Neural cell (in vitro differentiated cells): ENCODE results near the gene MAGI2. TPM values are rescaled to one million over a fixed set of nuclear protein-coding genes. Genes with fewer than 3 reads are reported as not detected.

Experiments
- H2AFZ ChIP-seq: fragments of 200-600, 300-800 bp; sonication (generic), shearing (Covaris generic); 2 replicates; pipeline ENCODE4 v1.6.0; 2014; ENCODE audit warnings: low read depth, mild to moderate bottlenecking, antibody characterized with exemption, low read length, moderate library complexity
- H3F3A ChIP-seq: fragments of 200-600 bp; shearing (Covaris generic); 2 replicates; pipeline ENCODE4 v1.6.1; 2016; ENCODE audit warnings: mild to moderate bottlenecking, moderate library complexity, mixed read lengths, antibody characterized with exemption, low read length; ENCODE audit not compliant: insufficient read depth, poor library complexity, severe bottlenecking
- H3K27ac ChIP-seq: fragments of 200-600, 300-800 bp; sonication (generic), shearing (Covaris generic); 2 replicates; pipeline ENCODE4 v1.5.1; 2014; ENCODE audit warnings: mild to moderate bottlenecking, low read length, moderate library complexity
- H3K27me3 ChIP-seq: fragments of 300-800, 200-600 bp; sonication (generic), shearing (Covaris generic); 2 replicates; pipeline ENCODE4 v1.6.0; 2014; ENCODE audit warnings: mild to moderate bottlenecking, low read depth, low read length, moderate library complexity; ENCODE audit not compliant: insufficient read depth
- H3K36me3 ChIP-seq: fragments of 300-800, 200-600 bp; sonication (generic), shearing (Covaris generic); 2 replicates; pipeline ENCODE4 v1.5.1; 2014; ENCODE audit warnings: mild to moderate bottlenecking, antibody characterized with exemption, low read length, moderate library complexity; ENCODE audit not compliant: insufficient read depth
- H3K4me2 ChIP-seq: fragments of 300-800, 200-600 bp; sonication (generic), shearing (Covaris generic); 2 replicates; pipeline ENCODE4 v1.6.0; 2014; ENCODE audit warnings: mild to moderate bottlenecking, low read length
- H3K4me3 ChIP-seq: fragments of 300-800, 200-600 bp; sonication (generic), shearing (Covaris generic); 2 replicates; pipeline ENCODE4 v1.5.1; 2014; ENCODE audit warnings: mild to moderate bottlenecking, low read length, moderate library complexity
- H3K79me2 ChIP-seq: fragments of 200-600 bp; shearing (Covaris generic); replicated peaks from 2 replicates; pipeline ENCODE4 v1.6.0; 2014; ENCODE audit warnings: mild to moderate bottlenecking, low read length, moderate library complexity; ENCODE audit not compliant: insufficient read depth
- H3K9ac ChIP-seq: fragments of 300-800, 200-600 bp; sonication (generic), shearing (Covaris generic); 2 replicates; pipeline ENCODE4 v1.6.1; 2016; ENCODE audit warnings: mild to moderate bottlenecking, low read length, mixed read lengths
- H3K9me2 ChIP-seq: fragments of 200-600 bp; shearing (Covaris generic); 2 replicates; pipeline ENCODE4 v1.6.1; 2016; ENCODE audit warnings: mild to moderate bottlenecking, low read length, mixed read lengths; ENCODE audit not compliant: insufficient read depth
- H3K9me3 ChIP-seq: fragments of 200-600, 300-800 bp; sonication (generic), shearing (Covaris generic); 2 replicates; pipeline ENCODE4 v1.6.1; 2016; ENCODE audit warnings: mild to moderate bottlenecking, mixed run types, low read length, moderate library complexity, mixed read lengths
- H4K20me1 ChIP-seq: fragments of 200-600 bp; shearing (Covaris generic); 2 replicates; pipeline ENCODE4 v1.6.1; 2016; ENCODE audit warnings: mild to moderate bottlenecking, mixed run types; ENCODE audit not compliant: insufficient read depth
- EP300 ChIP-seq: fragments of 450-650 bp; conservative IDR thresholded peaks from 2 replicates; pipeline ENCODE4 v1.6.1; 2014; ENCODE audit warnings: antibody characterized with exemption, mild to moderate bottlenecking, moderate library complexity; ENCODE audit not compliant: poor library complexity, severe bottlenecking
- EZH2 ChIP-seq: fragments of 200-600, 300-800 bp; shearing (Covaris generic), sonication (generic); IDR thresholded peaks from 2 replicates; pipeline ENCODE4 v1.6.1; 2014; ENCODE audit warnings: antibody characterized with exemption, low read length, borderline replicate concordance, mild to moderate bottlenecking; ENCODE audit not compliant: insufficient read depth, poor library complexity, severe bottlenecking
- MXI1 ChIP-seq: fragments of 450-650 bp; conservative IDR thresholded peaks from 2 replicates; pipeline ENCODE4 v1.6.1; 2014; ENCODE audit warnings: antibody characterized with exemption, mild to moderate bottlenecking; ENCODE audit not compliant: poor library complexity, severe bottlenecking
- POLR2AphosphoS5 ChIP-seq: IDR thresholded peaks from 2 replicates; pipeline ENCODE4 v1.6.1; 2012
- RAD21 ChIP-seq: fragments of 450-650 bp; conservative IDR thresholded peaks from 2 replicates; pipeline ENCODE4 v1.6.1; 2014; ENCODE audit warnings: antibody characterized with exemption, mild to moderate bottlenecking, moderate library complexity
- SMC3 ChIP-seq: fragments of 450-650 bp; conservative IDR thresholded peaks from 2 replicates; pipeline ENCODE4 v1.6.1; 2014; ENCODE audit warnings: antibody characterized with exemption, mild to moderate bottlenecking, moderate library complexity; ENCODE audit not compliant: poor library complexity
- TAF1 ChIP-seq: IDR thresholded peaks from 2 replicates; pipeline ENCODE4 v1.6.1; 2012; ENCODE audit warnings: low read depth
- polyA plus RNA-seq: library from polyadenylated mRNA; depleted of rRNA; stranded (reverse); fragments of >200 nt; gene quantifications from 2 replicates; pipeline ENCODE4 v1.2.3, GENCODE V29; 2014
- TF ChIP-seq, protein P1 (sequence below): fragments of 450-650 bp; IDR thresholded peaks from 2 replicates; pipeline ENCODE4 v1.5.1; 2014; ENCODE audit warnings: antibody characterized with exemption, mild to moderate bottlenecking, moderate library complexity; ENCODE audit not compliant: poor library complexity, severe bottlenecking
- TF ChIP-seq, protein P2 (sequence below): IDR thresholded peaks from 2 replicates; pipeline ENCODE4 v1.6.1; 2012; ENCODE audit warnings: borderline replicate concordance

The MAGI2 gene
- polyA plus RNA-seq, 1 donor from 2014 or later, result 19.3 TPM

DNA sequence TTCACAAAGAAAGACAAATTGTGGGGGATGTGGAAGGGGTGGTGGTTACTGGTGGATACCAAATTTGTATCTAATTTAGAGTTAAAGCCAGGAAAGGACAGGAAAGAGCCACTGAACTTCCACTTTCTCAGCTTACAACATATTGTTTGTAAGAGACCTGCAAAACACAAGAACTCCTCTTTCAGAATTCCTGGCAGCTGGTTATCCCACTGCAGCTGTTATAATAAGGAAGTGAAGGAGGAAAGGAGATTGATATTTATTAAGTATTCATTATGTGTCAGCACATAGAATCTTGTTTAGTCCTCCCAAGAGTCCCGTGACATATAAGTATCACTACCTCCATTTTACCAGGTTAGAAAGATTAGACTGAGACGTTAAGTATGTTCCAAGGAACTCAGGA, 1173.2 kb downstream of the MAGI2 start:
- Histone ChIP-seq H3K27me3 (no peaks in the 10 kb centered on the region), H3F3A (no peaks in the 10 kb centered on the region), H3K36me3 (no peaks in the 10 kb centered on the region), H3K9me2 (no peaks in the 10 kb centered on the region), H3K27ac (no peak overlapping the region), H3K9me3 (no peaks in the 10 kb centered on the region), H2AFZ (no peak overlapping the region), H3K9ac (no peak overlapping the region), H3K4me3 (no peak overlapping the region), H4K20me1 (no peaks in the 10 kb centered on the region), H3K4me2 (no peak overlapping the region), H3K79me2 (no peaks in the 10 kb centered on the region)
- TF ChIP-seq EZH2 (no peak), POLR2AphosphoS5 (no peak), MXI1 (no peak), TAF1 (no peak), RAD21 (no peak), EP300 (no peak), SMC3 (no peak)
- TF ChIP-seq, protein P1, sequence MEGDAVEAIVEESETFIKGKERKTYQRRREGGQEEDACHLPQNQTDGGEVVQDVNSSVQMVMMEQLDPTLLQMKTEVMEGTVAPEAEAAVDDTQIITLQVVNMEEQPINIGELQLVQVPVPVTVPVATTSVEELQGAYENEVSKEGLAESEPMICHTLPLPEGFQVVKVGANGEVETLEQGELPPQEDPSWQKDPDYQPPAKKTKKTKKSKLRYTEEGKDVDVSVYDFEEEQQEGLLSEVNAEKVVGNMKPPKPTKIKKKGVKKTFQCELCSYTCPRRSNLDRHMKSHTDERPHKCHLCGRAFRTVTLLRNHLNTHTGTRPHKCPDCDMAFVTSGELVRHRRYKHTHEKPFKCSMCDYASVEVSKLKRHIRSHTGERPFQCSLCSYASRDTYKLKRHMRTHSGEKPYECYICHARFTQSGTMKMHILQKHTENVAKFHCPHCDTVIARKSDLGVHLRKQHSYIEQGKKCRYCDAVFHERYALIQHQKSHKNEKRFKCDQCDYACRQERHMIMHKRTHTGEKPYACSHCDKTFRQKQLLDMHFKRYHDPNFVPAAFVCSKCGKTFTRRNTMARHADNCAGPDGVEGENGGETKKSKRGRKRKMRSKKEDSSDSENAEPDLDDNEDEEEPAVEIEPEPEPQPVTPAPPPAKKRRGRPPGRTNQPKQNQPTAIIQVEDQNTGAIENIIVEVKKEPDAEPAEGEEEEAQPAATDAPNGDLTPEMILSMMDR, result no peak
- TF ChIP-seq, protein P2, sequence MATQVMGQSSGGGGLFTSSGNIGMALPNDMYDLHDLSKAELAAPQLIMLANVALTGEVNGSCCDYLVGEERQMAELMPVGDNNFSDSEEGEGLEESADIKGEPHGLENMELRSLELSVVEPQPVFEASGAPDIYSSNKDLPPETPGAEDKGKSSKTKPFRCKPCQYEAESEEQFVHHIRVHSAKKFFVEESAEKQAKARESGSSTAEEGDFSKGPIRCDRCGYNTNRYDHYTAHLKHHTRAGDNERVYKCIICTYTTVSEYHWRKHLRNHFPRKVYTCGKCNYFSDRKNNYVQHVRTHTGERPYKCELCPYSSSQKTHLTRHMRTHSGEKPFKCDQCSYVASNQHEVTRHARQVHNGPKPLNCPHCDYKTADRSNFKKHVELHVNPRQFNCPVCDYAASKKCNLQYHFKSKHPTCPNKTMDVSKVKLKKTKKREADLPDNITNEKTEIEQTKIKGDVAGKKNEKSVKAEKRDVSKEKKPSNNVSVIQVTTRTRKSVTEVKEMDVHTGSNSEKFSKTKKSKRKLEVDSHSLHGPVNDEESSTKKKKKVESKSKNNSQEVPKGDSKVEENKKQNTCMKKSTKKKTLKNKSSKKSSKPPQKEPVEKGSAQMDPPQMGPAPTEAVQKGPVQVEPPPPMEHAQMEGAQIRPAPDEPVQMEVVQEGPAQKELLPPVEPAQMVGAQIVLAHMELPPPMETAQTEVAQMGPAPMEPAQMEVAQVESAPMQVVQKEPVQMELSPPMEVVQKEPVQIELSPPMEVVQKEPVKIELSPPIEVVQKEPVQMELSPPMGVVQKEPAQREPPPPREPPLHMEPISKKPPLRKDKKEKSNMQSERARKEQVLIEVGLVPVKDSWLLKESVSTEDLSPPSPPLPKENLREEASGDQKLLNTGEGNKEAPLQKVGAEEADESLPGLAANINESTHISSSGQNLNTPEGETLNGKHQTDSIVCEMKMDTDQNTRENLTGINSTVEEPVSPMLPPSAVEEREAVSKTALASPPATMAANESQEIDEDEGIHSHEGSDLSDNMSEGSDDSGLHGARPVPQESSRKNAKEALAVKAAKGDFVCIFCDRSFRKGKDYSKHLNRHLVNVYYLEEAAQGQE, result no peak

DNA sequence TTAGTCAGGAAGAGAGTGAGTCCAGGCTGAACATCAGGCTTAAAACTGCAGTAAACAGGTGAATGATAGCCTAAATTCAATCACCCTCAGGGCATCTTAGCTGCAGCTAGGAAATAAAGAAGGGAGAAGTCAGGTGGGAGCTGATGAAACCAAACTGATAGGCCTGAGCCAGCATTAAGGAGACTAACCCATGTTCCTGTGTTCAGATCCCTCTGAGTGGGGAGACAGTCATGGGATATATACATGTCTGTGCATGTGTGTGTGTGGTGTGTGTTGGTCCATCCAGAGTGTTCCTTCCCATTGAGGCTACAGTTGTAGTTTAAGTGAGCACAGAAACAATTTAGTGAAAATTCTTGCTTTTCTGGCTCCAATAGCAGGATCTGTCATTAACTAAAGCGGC, 1174.0 kb downstream of the MAGI2 start:
- TF ChIP-seq, protein P2, result no peak
- no peak for TF ChIP-seq RAD21
- Histone ChIP-seq H4K20me1 (no peaks in the 10 kb centered on the region), H3K27ac (no peak overlapping the region), H3K9me3 (no peaks in the 10 kb centered on the region), H3K36me3 (no peaks in the 10 kb centered on the region), H3F3A (no peaks in the 10 kb centered on the region), H3K9ac (no peak overlapping the region), H3K79me2 (no peaks in the 10 kb centered on the region), H3K27me3 (no peaks in the 10 kb centered on the region), H3K4me2 (no peak overlapping the region), H2AFZ (no peak overlapping the region), H3K9me2 (no peaks in the 10 kb centered on the region), H3K4me3 (no peak overlapping the region)
